GM12878 (cell line): ENCODE data around the gene PSMB9. TPM values are rescaled to one million over a fixed set of nuclear protein-coding genes. Genes with fewer than 3 reads are reported as not detected.
A peak's percentile ranks its signal among the peaks of the same experiment; 100 is the strongest.

Experiments
- ASH2L ChIP-seq: fragments of 300-600, 200-600 bp; sonication (generic); IDR thresholded peaks from 2 replicates; pipeline ENCODE4 v1.6.1; 2017; ENCODE audit warnings: low read depth, mild to moderate bottlenecking, borderline replicate concordance
- BMI1 ChIP-seq: fragments of 450-650 bp; IDR thresholded peaks from 2 replicates; pipeline ENCODE4 v1.6.1; 2016; ENCODE audit warnings: mild to moderate bottlenecking, moderate library complexity, borderline replicate concordance
- CBFB ChIP-seq: IDR thresholded peaks from 2 replicates; pipeline ENCODE4 v1.6.1; 2016; ENCODE audit warnings: antibody characterized with exemption, low read depth
- CHD2 ChIP-seq: IDR thresholded peaks from 2 replicates; pipeline ENCODE4 v1.6.1; 2011; ENCODE audit warnings: low read depth, low read length, improper control_type of control experiment, borderline replicate concordance
- ETV6 ChIP-seq, 2 experiments: fragments of 450-650 bp in 1 of 2; IDR thresholded peaks in 1 of 2; conservative IDR thresholded peaks in 1 of 2; 2 replicates each; pipeline ENCODE4 v1.6.1; 2014; ENCODE audit warnings: antibody characterized with exemption in 1 of 2, borderline replicate concordance in 1 of 2, low read depth in 1 of 2, mild to moderate bottlenecking in 1 of 2, moderate library complexity in 1 of 2
- IRF4 ChIP-seq: IDR thresholded peaks from 2 replicates; pipeline ENCODE4 v1.6.1; 2011; ENCODE audit warnings: low read depth, low read length
- IRF5 ChIP-seq: fragments of 450-650 bp; IDR thresholded peaks from 2 replicates; pipeline ENCODE4 v1.6.1; 2017; ENCODE audit warnings: borderline replicate concordance
- MXI1 ChIP-seq: fragments of 150-350 bp; IDR thresholded peaks from 2 replicates; pipeline ENCODE4 v1.6.1; 2011; ENCODE audit warnings: low read depth, mild to moderate bottlenecking, inconsistent platforms, low read length, improper control_type of control experiment
- NFYA ChIP-seq: IDR thresholded peaks from 2 replicates; pipeline ENCODE4 v1.6.1; 2011; ENCODE audit warnings: low read depth, mild to moderate bottlenecking, low read length, improper control_type of control experiment, borderline replicate concordance
- PAX5 ChIP-seq: IDR thresholded peaks from 2 replicates; pipeline ENCODE4 v1.6.1; 2011; ENCODE audit warnings: low read depth, low read length, borderline replicate concordance
- RB1 ChIP-seq: fragments of 450-650 bp; formaldehyde crosslinking; IDR thresholded peaks from 2 replicates; pipeline ENCODE4 v1.6.1; 2017; ENCODE audit warnings: mild to moderate bottlenecking, borderline replicate concordance
- RUNX3 ChIP-seq: IDR thresholded peaks from 2 replicates; pipeline ENCODE4 v1.6.1; 2012; ENCODE audit warnings: low read length, inconsistent platforms
- SMAD1 ChIP-seq: fragments of 450-650 bp; IDR thresholded peaks from 2 replicates; pipeline ENCODE4 v1.6.1; 2018; ENCODE audit warnings: mild to moderate bottlenecking, low read depth; ENCODE audit not compliant: partially characterized antibody
- SMAD5 ChIP-seq: IDR thresholded peaks from 2 replicates; pipeline ENCODE4 v1.6.1; 2016; ENCODE audit warnings: antibody characterized with exemption, low read depth
- SP1 ChIP-seq: IDR thresholded peaks from one replicate; pipeline ENCODE4 v1.6.1; 2011; ENCODE audit warnings: low read depth, low read length
- TAF1 ChIP-seq: IDR thresholded peaks from 2 replicates; pipeline ENCODE4 v1.6.1; 2011; ENCODE audit warnings: mild to moderate bottlenecking, low read depth, low read length, borderline replicate concordance
- ZBED1 ChIP-seq: IDR thresholded peaks from 2 replicates; pipeline ENCODE4 v1.6.1; 2016; ENCODE audit warnings: borderline replicate concordance
- ZNF207 ChIP-seq: fragments of 450-650 bp; IDR thresholded peaks from 2 replicates; pipeline ENCODE4 v1.6.1; 2014; ENCODE audit warnings: antibody characterized with exemption, mild to moderate bottlenecking, borderline replicate concordance
- ZNF217 ChIP-seq: fragments of 450-650 bp; IDR thresholded peaks from 2 replicates; pipeline ENCODE4 v1.6.1; 2017; ENCODE audit warnings: antibody characterized with exemption, mild to moderate bottlenecking
- polyA plus RNA-seq, 11 experiments: library from polyadenylated mRNA; depleted of rRNA in 4 of 11; unstranded in 6 of 11; stranded (reverse) in 5 of 11; fragments of >200 nt; fragmentation: Nextera tagmentation in 4 of 11; fragmentation: Illumina TruSeq in 1 of 11; extraction: Ambion mirVana in 4 of 11; extraction: Trizol in 1 of 11; gene quantifications; 1 replicate in 1 of 11; 2 replicates in 10 of 11; pipeline versions ENCODE4 v1.2.1 to v1.2.3, GENCODE V29; 2011 to 2016; ENCODE audit warnings: inconsistent platforms in 2 of 11, missing spikeins in 2 of 11, low read depth in 1 of 11
- total RNA-seq, 4 experiments: library from RNA; depleted of rRNA in 3 of 4; stranded (reverse); fragments of >200 nt in 3 of 4; fragmentation: Illumina TruSeq in 1 of 4; extraction: Trizol in 1 of 4; gene quantifications; 2 replicates each; pipeline versions ENCODE4 v1.2.1 to v1.2.3, GENCODE V29; 2013 to 2021
- TF ChIP-seq, protein P1 (sequence below): IDR thresholded peaks from 2 replicates; pipeline ENCODE4 v1.6.1; 2012; ENCODE audit warnings: mild to moderate bottlenecking, low read depth, low read length
- TF ChIP-seq, protein P2 (sequence below): fragments of 450-650 bp; IDR thresholded peaks from 2 replicates; pipeline ENCODE4 v1.6.1; 2016; ENCODE audit warnings: mild to moderate bottlenecking, moderate library complexity, borderline replicate concordance

PSMB9 gene
- total and polyA plus RNA-seq, 10 of the 15 experiments (the other 5 are each of a cell fraction or from before 2014, with no cell fraction given), result 167 to 517 (median 275) TPM

- TF ChIP-seq ETV6 (conservative IDR thresholded peaks at IDR 0.05 in 1 of 2, IDR thresholded peaks at IDR 0.05 in 1 of 2; ENCODE audit: borderline replicate concordance in 1 of 2, low read depth in 1 of 2) (peak in 1 of 2 experiments; percentile 89; a peak in 2 of 4 replicates), ASH2L (peak; percentile 64; the same call in 1 of the 2 replicates), CBFB (peak; percentile 64), BMI1 (no peak), MXI1 (no peak; the same call in none of the 2 replicates), SMAD1 (peak; percentile 85), IRF5 (no peak; the same call in 1 of the 2 replicates), RUNX3 (no peak), TAF1 (peak; percentile 93), SMAD5 (peak; percentile 58), ZNF207 (0 out of 2 replicates have a peak, but pooled peaks have one; percentile 21), RB1 (0 out of 2 replicates have a peak, but pooled peaks have one; percentile 29), ZNF217 (no peak), CHD2 (peak; percentile 54; the same call in 1 of the 2 replicates), PAX5 (peak; percentile 98), SP1 (peak; percentile 52), ZBED1 (peak; percentile 95), IRF4 (peak; percentile 93), NFYA (no peak)
- TF ChIP-seq, protein P1, sequence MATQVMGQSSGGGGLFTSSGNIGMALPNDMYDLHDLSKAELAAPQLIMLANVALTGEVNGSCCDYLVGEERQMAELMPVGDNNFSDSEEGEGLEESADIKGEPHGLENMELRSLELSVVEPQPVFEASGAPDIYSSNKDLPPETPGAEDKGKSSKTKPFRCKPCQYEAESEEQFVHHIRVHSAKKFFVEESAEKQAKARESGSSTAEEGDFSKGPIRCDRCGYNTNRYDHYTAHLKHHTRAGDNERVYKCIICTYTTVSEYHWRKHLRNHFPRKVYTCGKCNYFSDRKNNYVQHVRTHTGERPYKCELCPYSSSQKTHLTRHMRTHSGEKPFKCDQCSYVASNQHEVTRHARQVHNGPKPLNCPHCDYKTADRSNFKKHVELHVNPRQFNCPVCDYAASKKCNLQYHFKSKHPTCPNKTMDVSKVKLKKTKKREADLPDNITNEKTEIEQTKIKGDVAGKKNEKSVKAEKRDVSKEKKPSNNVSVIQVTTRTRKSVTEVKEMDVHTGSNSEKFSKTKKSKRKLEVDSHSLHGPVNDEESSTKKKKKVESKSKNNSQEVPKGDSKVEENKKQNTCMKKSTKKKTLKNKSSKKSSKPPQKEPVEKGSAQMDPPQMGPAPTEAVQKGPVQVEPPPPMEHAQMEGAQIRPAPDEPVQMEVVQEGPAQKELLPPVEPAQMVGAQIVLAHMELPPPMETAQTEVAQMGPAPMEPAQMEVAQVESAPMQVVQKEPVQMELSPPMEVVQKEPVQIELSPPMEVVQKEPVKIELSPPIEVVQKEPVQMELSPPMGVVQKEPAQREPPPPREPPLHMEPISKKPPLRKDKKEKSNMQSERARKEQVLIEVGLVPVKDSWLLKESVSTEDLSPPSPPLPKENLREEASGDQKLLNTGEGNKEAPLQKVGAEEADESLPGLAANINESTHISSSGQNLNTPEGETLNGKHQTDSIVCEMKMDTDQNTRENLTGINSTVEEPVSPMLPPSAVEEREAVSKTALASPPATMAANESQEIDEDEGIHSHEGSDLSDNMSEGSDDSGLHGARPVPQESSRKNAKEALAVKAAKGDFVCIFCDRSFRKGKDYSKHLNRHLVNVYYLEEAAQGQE, result 0 out of 2 replicates have a peak, but pooled peaks have one; percentile 37
- TF ChIP-seq, protein P2, sequence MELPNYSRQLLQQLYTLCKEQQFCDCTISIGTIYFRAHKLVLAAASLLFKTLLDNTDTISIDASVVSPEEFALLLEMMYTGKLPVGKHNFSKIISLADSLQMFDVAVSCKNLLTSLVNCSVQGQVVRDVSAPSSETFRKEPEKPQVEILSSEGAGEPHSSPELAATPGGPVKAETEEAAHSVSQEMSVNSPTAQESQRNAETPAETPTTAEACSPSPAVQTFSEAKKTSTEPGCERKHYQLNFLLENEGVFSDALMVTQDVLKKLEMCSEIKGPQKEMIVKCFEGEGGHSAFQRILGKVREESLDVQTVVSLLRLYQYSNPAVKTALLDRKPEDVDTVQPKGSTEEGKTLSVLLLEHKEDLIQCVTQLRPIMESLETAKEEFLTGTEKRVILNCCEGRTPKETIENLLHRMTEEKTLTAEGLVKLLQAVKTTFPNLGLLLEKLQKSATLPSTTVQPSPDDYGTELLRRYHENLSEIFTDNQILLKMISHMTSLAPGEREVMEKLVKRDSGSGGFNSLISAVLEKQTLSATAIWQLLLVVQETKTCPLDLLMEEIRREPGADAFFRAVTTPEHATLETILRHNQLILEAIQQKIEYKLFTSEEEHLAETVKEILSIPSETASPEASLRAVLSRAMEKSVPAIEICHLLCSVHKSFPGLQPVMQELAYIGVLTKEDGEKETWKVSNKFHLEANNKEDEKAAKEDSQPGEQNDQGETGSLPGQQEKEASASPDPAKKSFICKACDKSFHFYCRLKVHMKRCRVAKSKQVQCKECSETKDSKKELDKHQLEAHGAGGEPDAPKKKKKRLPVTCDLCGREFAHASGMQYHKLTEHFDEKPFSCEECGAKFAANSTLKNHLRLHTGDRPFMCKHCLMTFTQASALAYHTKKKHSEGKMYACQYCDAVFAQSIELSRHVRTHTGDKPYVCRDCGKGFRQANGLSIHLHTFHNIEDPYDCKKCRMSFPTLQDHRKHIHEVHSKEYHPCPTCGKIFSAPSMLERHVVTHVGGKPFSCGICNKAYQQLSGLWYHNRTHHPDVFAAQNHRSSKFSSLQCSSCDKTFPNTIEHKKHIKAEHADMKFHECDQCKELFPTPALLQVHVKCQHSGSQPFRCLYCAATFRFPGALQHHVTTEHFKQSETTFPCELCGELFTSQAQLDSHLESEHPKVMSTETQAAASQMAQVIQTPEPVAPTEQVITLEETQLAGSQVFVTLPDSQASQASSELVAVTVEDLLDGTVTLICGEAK, result no peak
Observed at GRCh38 chr6:32843979-32844838, 9.8 kb upstream of the PSMB9 start, which contains the start of gene PSMB8 (continued).
